ENCODE measurements around the gene MEX3D.

DNA sequence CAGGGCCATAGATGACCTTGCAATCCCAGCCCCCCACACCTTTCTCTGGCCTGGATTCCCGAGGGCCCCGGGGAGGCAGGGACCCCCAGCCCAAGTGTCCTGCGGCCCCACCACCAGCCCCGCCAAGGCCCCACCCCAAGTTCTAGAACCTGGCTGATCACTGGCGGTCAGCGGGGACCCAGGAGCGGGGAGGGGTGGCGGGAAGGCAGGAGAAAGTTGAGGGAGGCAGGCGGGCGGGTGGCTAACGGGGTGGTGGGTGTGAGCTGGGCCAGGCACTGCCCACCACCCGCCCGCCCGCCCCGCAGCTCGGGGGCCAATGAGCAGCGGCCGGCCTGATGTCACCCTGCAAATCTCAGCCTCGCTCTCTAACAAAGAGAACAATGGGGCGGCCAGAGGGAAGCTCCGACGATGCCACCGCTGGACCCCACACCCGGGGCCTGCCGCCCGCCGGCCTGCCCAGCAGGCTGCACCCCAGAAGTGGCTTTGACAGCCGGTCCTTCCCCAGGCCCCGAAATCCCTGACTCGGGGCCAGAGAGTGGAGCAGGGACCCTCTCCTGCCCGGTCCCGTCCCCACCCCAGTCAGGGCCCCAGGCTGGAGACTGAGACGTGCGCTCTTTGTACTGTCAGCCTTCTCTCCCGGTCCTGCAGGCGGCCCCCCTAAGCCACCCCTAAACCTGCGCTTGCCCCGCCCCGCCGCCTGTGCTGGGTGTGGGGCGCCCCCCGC, 1.6 kb downstream of the MEX3D start:
- TF ChIP-seq, protein P1, sequence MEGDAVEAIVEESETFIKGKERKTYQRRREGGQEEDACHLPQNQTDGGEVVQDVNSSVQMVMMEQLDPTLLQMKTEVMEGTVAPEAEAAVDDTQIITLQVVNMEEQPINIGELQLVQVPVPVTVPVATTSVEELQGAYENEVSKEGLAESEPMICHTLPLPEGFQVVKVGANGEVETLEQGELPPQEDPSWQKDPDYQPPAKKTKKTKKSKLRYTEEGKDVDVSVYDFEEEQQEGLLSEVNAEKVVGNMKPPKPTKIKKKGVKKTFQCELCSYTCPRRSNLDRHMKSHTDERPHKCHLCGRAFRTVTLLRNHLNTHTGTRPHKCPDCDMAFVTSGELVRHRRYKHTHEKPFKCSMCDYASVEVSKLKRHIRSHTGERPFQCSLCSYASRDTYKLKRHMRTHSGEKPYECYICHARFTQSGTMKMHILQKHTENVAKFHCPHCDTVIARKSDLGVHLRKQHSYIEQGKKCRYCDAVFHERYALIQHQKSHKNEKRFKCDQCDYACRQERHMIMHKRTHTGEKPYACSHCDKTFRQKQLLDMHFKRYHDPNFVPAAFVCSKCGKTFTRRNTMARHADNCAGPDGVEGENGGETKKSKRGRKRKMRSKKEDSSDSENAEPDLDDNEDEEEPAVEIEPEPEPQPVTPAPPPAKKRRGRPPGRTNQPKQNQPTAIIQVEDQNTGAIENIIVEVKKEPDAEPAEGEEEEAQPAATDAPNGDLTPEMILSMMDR (conservative IDR thresholded peaks at IDR 0.05; ENCODE audit: low read length), result no peak
- no peak for TF ChIP-seq EZH2phosphoT487 (IDR thresholded peaks at IDR 0.05; ENCODE audit: borderline replicate concordance, low read depth, low read length)

Data from OCI-LY7 (cell line).